Raji (cell line): ENCODE measurements around the gene PEX11B.

Source experiments
- POLR2A ChIP-seq: IDR thresholded peaks from 2 replicates; pipeline ENCODE4 v1.6.1; 2011; ENCODE audit warnings: low read depth, low read length, control low read depth; ENCODE audit not compliant: insufficient read depth

The PEX11B gene

GRCh38 chr1:145891587-145892485, 26.7 kb downstream of the PEX11B start:
- TF ChIP-seq POLR2A = no peak

GRCh38 chr1:145891143-145891542, 27.4 kb downstream of the PEX11B start:
- TF ChIP-seq POLR2A = no peak

GRCh38 chr1:145889722-145890121, 28.8 kb downstream of the PEX11B start:
- TF ChIP-seq POLR2A = no peak

GRCh38 chr1:145887631-145888030, 30.9 kb downstream of the PEX11B start:
- TF ChIP-seq POLR2A = no peak

- no peak for TF ChIP-seq POLR2A
Observed at GRCh38 chr1:145886816-145887215, 31.7 kb downstream of the PEX11B start.

GRCh38 chr1:145886390-145886789, 32.1 kb downstream of the PEX11B start:
- TF ChIP-seq POLR2A = no peak

GRCh38 chr1:145885738-145886287, 32.7 kb downstream of the PEX11B start, which contains the start of gene ANKRD35:
TSS of gene ANKRD35 (minus strand) at chr1:145885866. CDS start at chr1:145885758, 108 bp downstream.
- no peak for TF ChIP-seq POLR2A

GRCh38 chr1:145884675-145885074, 33.8 kb downstream of the PEX11B start:
- TF ChIP-seq POLR2A = no peak

- no peak for TF ChIP-seq POLR2A
Observed at GRCh38 chr1:145879775-145880174, 38.7 kb downstream of the PEX11B start.

- no peak for TF ChIP-seq POLR2A
Observed at GRCh38 chr1:145878724-145879123, 39.8 kb downstream of the PEX11B start.

GRCh38 chr1:145877923-145878486, 40.5 kb downstream of the PEX11B start:
- no peak for TF ChIP-seq POLR2A

- TF ChIP-seq POLR2A = no peak
Observed at GRCh38 chr1:145874646-145875045, 43.9 kb downstream of the PEX11B start.

GRCh38 chr1:145871994-145872924, 46.3 kb downstream of the PEX11B start:
- no peak for TF ChIP-seq POLR2A

- no peak for TF ChIP-seq POLR2A
Observed at GRCh38 chr1:145868232-145868631, 50.3 kb downstream of the PEX11B start.
